ENCODE results near the gene XRCC4.

DNA sequence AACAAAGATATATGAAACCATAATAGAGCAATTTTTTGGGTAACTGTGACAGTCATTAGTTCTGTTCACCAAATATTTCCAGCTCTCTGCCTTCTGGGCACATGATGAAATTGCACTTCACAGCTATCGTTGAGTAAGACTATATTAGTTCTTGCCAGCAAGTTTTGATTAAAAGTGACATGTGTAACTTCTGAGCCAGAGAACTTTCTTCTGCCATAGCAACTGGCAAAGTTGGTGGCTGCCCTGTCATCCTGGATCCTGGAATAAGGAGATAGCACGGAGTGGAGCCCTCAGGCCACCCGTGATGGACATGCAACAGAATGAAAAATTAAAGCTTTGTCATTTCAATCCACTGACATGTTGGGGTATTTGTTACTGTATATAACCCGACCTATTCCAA lies 199.8 kb downstream of the XRCC4 start:
- TF ChIP-seq, protein P1, sequence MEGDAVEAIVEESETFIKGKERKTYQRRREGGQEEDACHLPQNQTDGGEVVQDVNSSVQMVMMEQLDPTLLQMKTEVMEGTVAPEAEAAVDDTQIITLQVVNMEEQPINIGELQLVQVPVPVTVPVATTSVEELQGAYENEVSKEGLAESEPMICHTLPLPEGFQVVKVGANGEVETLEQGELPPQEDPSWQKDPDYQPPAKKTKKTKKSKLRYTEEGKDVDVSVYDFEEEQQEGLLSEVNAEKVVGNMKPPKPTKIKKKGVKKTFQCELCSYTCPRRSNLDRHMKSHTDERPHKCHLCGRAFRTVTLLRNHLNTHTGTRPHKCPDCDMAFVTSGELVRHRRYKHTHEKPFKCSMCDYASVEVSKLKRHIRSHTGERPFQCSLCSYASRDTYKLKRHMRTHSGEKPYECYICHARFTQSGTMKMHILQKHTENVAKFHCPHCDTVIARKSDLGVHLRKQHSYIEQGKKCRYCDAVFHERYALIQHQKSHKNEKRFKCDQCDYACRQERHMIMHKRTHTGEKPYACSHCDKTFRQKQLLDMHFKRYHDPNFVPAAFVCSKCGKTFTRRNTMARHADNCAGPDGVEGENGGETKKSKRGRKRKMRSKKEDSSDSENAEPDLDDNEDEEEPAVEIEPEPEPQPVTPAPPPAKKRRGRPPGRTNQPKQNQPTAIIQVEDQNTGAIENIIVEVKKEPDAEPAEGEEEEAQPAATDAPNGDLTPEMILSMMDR (conservative IDR thresholded peaks at IDR 0.05), result no peak
- no peak for TF ChIP-seq ZFX (IDR thresholded peaks at IDR 0.05)
